Thyroid gland (tissue), 4 donors: ENCODE results near the gene FARSA. TPM values are rescaled to one million over a fixed set of nuclear protein-coding genes. Genes with fewer than 3 reads are reported as not detected.
"Not testable (repeated sequence)": the region's sequence is repeated elsewhere in the genome, so short reads cannot be mapped to it uniquely, and the experiment has no call there.

Source experiments
- DNase-seq, 2 donors: peaks; one replicate each; pipeline ENCODE4 v3.0.0-alpha.2; 2019
- H3K27ac ChIP-seq, 3 donors: fragments of 200-600 bp; sonication (generic); 1 replicate in 2 of 3; 2 replicates in 1 of 3; pipeline ENCODE4 v1.5.1; 2016 to 2019; ENCODE audit warnings: mild to moderate bottlenecking in 1 of 3, moderate library complexity in 1 of 3
- H3K27me3 ChIP-seq: fragments of 200-600 bp; sonication (generic); one replicate; pipeline ENCODE4 v1.5.1; 2019
- H3K36me3 ChIP-seq, 2 donors: fragments of 200-600 bp; sonication (generic); one replicate each; pipeline ENCODE4 v1.5.1; 2016 to 2019
- H3K4me1 ChIP-seq, 2 donors: fragments of 200-600 bp; sonication (generic); one replicate each; pipeline ENCODE4 v1.5.1; 2017 to 2019
- H3K4me3 ChIP-seq, 3 donors: fragments of 200-600 bp; sonication (generic); replicated peaks in 1 of 3; 1 replicate in 2 of 3; 2 replicates in 1 of 3; pipeline ENCODE4 v1.5.1; 2016; ENCODE audit warnings: mild to moderate bottlenecking in 1 of 3
- H3K9me3 ChIP-seq: fragments of 200-600 bp; sonication (generic); one replicate; pipeline ENCODE4 v1.5.1; 2017
- CTCF ChIP-seq, 6 experiments: fragments of 200-600 bp in 3 of 6; fragments of 450-650 bp in 3 of 6; sonication (generic) in 3 of 6; IDR thresholded peaks; one replicate each; pipeline ENCODE4 v1.5.1; 2016 to 2019; ENCODE audit warnings: antibody characterized with exemption in 6 of 6, mild to moderate bottlenecking in 2 of 6, inconsistent platforms in 1 of 6, moderate library complexity in 1 of 6
- POLR2A ChIP-seq, 2 donors: fragments of 450-650 bp; IDR thresholded peaks; one replicate each; pipeline ENCODE4 v1.6.1; 2017; ENCODE audit warnings: antibody characterized with exemption in 2 of 2, mild to moderate bottlenecking in 2 of 2, moderate library complexity in 1 of 2
- WGBS, 2 donors: methylation state at CpG; one replicate each; pipeline ENCODE4 v1.1.5; 2017; 5-methylcytosine and 5-hydroxymethylcytosine counted together
- intact Hi-C: fragments of 100-400 bp; cut with DNase I; formaldehyde crosslinking; loops from one replicate; pipeline ENCODE4 v1.15.1; 2023
- total RNA-seq, 4 donors: library from RNA; depleted of rRNA; stranded (reverse); fragments of >200 nt; gene quantifications; one replicate each; pipeline ENCODE4 v1.2.3, GENCODE V29; 2016

Gene FARSA
- total RNA-seq, 4 donors from 2014 or later, result 43.5 to 61.5 (median 53.4) TPM

GRCh38 chr19:12954612-12954962 lies 21.1 kb upstream of the FARSA start:
- peaks cover 9 to 27% of the 10 kb centered on the region in 2 donors for H3K4me1 ChIP-seq
- H3K4me3 ChIP-seq, result no peak overlapping the region
- no peak overlapping the region for H3K27ac ChIP-seq
- H3K36me3 ChIP-seq, result peaks cover 33 to 38% of the 10 kb centered on the region in 2 donors
- no peaks in the 10 kb centered on the region for H3K9me3 ChIP-seq
- intact Hi-C loops, result no loop called here
- no peak for DNase-seq
- 14 to 57% methylated on average over 1 of the region's 1 CpG for WGBS, 2 donors
- TF ChIP-seq POLR2A (IDR thresholded peaks at IDR 0.05), result no peak
- TF ChIP-seq CTCF (IDR thresholded peaks at IDR 0.05), result no peak
- H3K27me3 ChIP-seq, result no peaks in the 10 kb centered on the region

GRCh38 chr19:12953799-12954611 lies 20.5 kb upstream of the FARSA start:
- no peak for DNase-seq
- no peaks in the 10 kb centered on the region for H3K9me3 ChIP-seq
- peak overlapping the region in 2 of 3 donors; percentile 34 to 59 for H3K27ac ChIP-seq
- TF ChIP-seq CTCF (IDR thresholded peaks at IDR 0.05) (no peak), POLR2A (IDR thresholded peaks at IDR 0.05) (no peak)
- H3K4me1 ChIP-seq, result peaks cover 9 to 27% of the 10 kb centered on the region in 2 donors
- no peaks in the 10 kb centered on the region for H3K27me3 ChIP-seq
- intact Hi-C loops, result no loop called here
- H3K4me3 ChIP-seq, result no peak overlapping the region
- H3K36me3 ChIP-seq, result peaks cover 39 to 44% of the 10 kb centered on the region in 2 donors
- 70 to 76% methylated on average over 10 to 12 of the region's 12 CpGs for WGBS, 2 donors

DNA sequence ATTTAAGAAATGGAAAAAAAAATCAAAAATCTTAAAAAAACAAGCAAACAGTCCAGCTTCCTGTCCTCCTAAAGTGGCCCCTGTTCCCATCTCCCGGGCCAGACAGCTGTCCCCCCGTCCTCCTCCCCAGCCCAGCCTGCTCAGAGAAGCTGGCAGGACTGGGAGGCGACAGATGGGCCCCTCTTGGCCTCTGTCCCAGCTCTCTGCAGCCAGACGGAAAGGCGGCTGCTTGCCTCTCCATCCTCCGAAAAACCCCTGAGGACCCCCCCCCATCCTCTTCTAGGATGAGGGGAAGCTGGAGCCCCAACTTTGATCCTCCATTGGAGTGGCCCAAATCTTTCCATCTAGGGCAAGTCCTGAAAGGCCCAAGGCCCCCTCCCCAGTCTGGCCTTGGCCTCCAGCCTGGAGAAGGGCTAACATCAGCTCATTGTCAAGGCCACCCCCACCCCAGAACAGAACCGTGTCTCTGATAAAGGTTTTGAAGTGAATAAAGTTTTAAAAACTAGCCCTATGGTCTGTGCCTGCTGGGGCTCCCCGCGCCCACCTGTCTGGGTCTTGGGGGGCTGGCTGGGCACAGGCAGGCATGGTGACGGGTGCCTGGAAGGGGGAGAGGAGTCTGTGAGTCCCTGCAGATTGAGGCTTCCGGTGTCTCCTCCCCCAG lies 19.8 kb upstream of the FARSA start:
- Histone ChIP-seq H3K36me3 (peaks cover 46 to 52% of the 10 kb centered on the region in 2 donors), H3K4me3 (no peak overlapping the region), H3K27ac (peak overlapping the region in 2 of 3 donors; percentile 34 to 59), H3K9me3 (no peaks in the 10 kb centered on the region), H3K4me1 (peaks cover 9 to 27% of the 10 kb centered on the region in 2 donors), H3K27me3 (no peaks in the 10 kb centered on the region)
- intact Hi-C loops, result no loop called here
- 53 to 60% methylated on average over 11 of the region's 11 CpGs for WGBS, 2 donors
- no peak for DNase-seq
- TF ChIP-seq CTCF (IDR thresholded peaks at IDR 0.05), result no peak

- peaks cover 9 to 27% of the 10 kb centered on the region in 2 donors for H3K4me1 ChIP-seq
- peaks cover 52 to 56% of the 10 kb centered on the region in 2 donors for H3K36me3 ChIP-seq
- no peak overlapping the region for H3K4me3 ChIP-seq
- DNase-seq, result no peak
- intact Hi-C loops, result no loop called here
- no peak for TF ChIP-seq POLR2A (IDR thresholded peaks at IDR 0.05)
- no peak for TF ChIP-seq CTCF (IDR thresholded peaks at IDR 0.05)
- H3K27me3 ChIP-seq, result no peaks in the 10 kb centered on the region
- 63 to 73% methylated on average over 12 of the region's 12 CpGs for WGBS, 2 donors
- peak overlapping the region in 2 of 3 donors; percentile 34 to 59 for H3K27ac ChIP-seq
- no peaks in the 10 kb centered on the region for H3K9me3 ChIP-seq
Observed at GRCh38 chr19:12952488-12953137, 19.1 kb upstream of the FARSA start.

DNA sequence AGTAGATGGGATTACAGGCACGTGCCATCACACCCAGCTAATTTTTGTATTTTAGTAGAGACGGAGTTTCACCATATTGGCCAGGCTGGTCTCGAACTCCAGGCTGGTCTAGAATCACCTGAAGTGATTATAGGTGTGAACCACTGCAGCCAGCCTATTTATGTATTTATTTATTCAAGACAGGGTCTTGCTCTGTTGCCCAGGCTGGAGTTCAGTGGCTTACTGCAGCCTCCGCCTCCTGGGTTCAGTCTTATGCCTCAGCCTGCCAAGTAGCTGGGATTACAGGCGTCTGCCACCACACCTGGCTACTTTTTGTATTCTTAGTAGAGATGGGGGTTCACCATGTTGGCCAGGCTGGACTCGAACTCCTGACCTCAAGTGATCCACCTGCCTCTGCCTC lies 18.5 kb upstream of the FARSA start:
- Histone ChIP-seq H3K27ac (peak overlapping the region in 1 of 3 donors; percentile 34), H3K36me3 (peaks cover 52 to 56% of the 10 kb centered on the region in 2 donors), H3K4me1 (peaks cover 11 to 28% of the 10 kb centered on the region in 2 donors)
- WGBS, 2 donors, result 95 to 97% methylated on average over 6 of the region's 6 CpGs
- intact Hi-C loops, H3K4me3 ChIP-seq, DNase-seq, H3K27me3 ChIP-seq, H3K9me3 ChIP-seq: not testable (repeated sequence)
